ENCODE measurements around the gene ZNF500. TPM values are rescaled to one million over a fixed set of nuclear protein-coding genes. Genes with fewer than 3 reads are reported as not detected.

Gene ZNF500
- total RNA-seq, 4 donors from 2014 or later = 11.0 to 31.2 (median 20.2) TPM

DNA sequence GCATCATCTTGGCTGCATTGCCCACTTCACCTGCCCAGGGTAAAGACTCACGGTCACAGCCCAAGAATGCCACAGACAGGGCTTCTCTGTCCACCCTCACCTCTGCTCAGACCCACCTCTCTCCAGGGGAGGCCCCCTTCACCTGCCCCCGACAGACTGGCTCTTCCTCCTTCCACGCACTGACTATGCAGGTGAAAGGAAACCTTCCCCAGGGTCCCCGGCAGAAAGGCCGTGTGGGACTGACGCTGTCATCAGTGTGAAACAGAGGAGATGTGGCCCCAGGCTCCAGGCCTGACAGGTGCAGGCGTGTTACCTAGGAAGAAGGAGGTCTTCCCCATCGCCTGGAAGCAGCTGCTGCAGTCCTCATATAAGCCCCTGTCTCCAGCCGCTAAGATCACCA lies 44.8 kb upstream of the ZNF500 start:
- DNase-seq = no peak
- TF ChIP-seq POLR2A (IDR thresholded peaks at IDR 0.05) = no peak
- TF ChIP-seq CTCF (IDR thresholded peaks at IDR 0.05) = no peak
- Histone ChIP-seq H3K4me1 (no peaks in the 10 kb centered on the region), H3K36me3 (no peaks in the 10 kb centered on the region), H3K27ac (no peak overlapping the region), H3K4me3 (no peak overlapping the region), H3K9me3 (no peaks in the 10 kb centered on the region), H3K27me3 (no peaks in the 10 kb centered on the region)
- intact Hi-C loops (cut with DNase I; ENCODE audit: low total_unique reads) = no loop called here

GRCh38 chr16:4811242-4811641 lies 44.3 kb upstream of the ZNF500 start:
- H3K4me3 ChIP-seq = no peak overlapping the region
- intact Hi-C loops (cut with DNase I; ENCODE audit: low total_unique reads) = no loop called here
- H3K36me3 ChIP-seq = no peaks in the 10 kb centered on the region
- H3K27me3 ChIP-seq = no peaks in the 10 kb centered on the region
- no peaks in the 10 kb centered on the region for H3K9me3 ChIP-seq
- DNase-seq = no peak
- no peaks in the 10 kb centered on the region for H3K4me1 ChIP-seq
- no peak for TF ChIP-seq POLR2A (IDR thresholded peaks at IDR 0.05)
- TF ChIP-seq CTCF (IDR thresholded peaks at IDR 0.05) = no peak
- no peak overlapping the region for H3K27ac ChIP-seq

- Histone ChIP-seq H3K4me1 (peaks cover 0 to 6% of the 10 kb centered on the region in 2 donors), H3K4me3 (no peak overlapping the region), H3K27me3 (no peaks in the 10 kb centered on the region), H3K27ac (no peak overlapping the region), H3K36me3 (no peaks in the 10 kb centered on the region), H3K9me3 (no peaks in the 10 kb centered on the region)
- no peak for DNase-seq
- intact Hi-C loops (cut with DNase I; ENCODE audit: low total_unique reads) = no loop called here
- TF ChIP-seq CTCF (IDR thresholded peaks at IDR 0.05) = no peak
- no peak for TF ChIP-seq POLR2A (IDR thresholded peaks at IDR 0.05)
These were observed 39.3 kb upstream of the ZNF500 start for GRCh38 chr16:4806280-4806679.

- intact Hi-C loops (cut with DNase I; ENCODE audit: low total_unique reads) = no loop called here
These were observed 38.3 kb upstream of the ZNF500 start for GRCh38 chr16:4805231-4805630.

More at GRCh38 chr16:4805231-4805630, 38.3 kb upstream of the ZNF500 start:
- H3K4me1 ChIP-seq = peaks cover 0 to 11% of the 10 kb centered on the region in 2 donors
- no peaks in the 10 kb centered on the region for H3K36me3 ChIP-seq
- DNase-seq = no peak
- no peaks in the 10 kb centered on the region for H3K27me3 ChIP-seq
- no peaks in the 10 kb centered on the region for H3K9me3 ChIP-seq
- no peak for TF ChIP-seq CTCF (IDR thresholded peaks at IDR 0.05)
- no peak for TF ChIP-seq POLR2A (IDR thresholded peaks at IDR 0.05)
- no peak overlapping the region for H3K27ac ChIP-seq
- H3K4me3 ChIP-seq = no peak overlapping the region

All from uterus (tissue), 4 donors.